Eye (tissue), 1 donor: ENCODE measurements around the gene MRGPRD.
A peak's percentile ranks its signal among the peaks of the same experiment; 100 is the strongest.
"Not testable (repeated sequence)": the region's sequence is repeated elsewhere in the genome, so short reads cannot be mapped to it uniquely, and the experiment has no call there.

ENCODE experiments used
- DNase-seq: peaks from one replicate; pipeline ENCODE4 v3.0.0-alpha.2; 2015

The MRGPRD gene

DNA sequence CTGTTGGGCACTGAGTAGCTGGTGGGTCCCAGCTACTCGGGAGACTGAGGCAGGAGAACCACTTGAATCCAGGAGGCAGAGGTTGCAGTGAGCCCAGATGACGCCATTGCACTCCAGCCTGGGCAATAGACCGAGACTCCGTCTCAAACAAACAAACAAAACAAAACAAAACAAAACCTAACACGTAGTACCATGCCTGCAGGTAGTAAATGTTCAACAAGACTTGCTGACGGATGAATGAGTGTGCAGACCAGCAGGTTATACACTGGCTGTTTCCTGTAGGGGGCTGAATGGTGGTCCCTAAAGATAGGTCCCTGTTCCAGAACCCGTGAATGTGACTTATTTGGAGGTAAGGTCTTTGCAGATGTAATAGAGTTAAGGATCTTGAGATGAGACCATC is 12.8 kb upstream of the MRGPRD start:
- no peak for DNase-seq

DNA sequence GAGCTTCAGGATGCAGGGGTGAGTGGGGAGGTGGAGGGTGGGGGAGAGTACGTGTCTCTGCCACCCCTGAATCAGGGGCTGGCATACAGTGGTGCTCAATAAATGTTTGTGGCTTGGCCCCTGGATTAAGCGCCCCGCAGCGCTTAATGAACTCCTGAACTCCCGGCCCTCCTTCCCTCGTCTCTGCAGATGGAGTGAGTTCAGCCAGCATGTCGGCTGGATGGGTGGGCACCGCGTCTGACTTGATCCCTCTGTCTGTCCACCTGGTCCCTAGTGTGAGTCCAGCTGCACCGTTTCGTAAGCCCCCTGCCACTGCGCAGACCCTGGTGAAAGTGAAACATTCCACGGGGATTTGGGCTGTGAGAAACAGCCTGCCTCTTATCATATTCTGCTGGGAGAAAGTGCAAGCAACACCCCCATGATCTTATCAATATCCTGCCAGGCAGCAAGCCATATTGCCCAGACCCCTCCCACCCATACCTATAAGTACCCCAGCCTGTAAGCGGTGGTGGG is 12.0 kb upstream of the MRGPRD start:
- DNase-seq: no peak

DNA sequence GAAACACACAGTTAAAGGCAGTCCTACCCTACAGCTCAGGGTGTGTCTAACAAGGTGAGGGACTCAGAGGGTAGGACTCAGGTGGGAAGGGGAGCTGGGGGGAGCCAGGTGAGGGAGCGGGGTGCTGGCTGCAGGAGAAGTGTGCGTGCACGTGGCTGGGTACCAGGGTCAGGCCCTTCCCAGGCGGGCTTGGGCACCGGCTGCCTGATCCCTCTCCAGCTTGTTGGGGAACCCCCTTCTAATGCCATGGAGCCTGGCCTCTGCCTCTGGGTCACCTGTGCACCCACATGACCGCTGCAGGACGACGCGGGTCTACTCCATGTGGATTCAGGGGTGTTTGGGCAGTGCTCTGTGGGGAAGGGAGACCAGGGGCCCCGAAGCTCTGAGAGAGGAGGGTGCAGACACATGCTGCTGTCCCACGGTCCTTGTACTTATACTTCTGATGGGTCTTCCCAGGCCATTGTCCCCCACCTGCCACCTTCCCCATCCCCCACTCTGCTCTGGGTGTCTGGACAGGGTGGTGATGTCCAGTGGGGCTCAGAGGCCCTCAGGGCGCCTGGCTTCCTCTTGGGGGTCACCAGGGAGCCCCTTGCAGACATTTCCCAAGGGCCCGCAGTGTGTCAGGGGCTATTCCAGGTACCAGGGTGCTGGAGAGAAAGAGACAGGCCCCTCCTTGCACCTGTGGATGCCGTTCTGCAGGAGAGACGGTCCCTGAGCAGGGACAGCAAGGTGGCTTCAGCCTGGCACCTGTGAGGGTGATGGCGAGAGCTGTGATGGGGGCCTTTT is 10.4 kb upstream of the MRGPRD start:
- DNase-seq: no peak

DNA sequence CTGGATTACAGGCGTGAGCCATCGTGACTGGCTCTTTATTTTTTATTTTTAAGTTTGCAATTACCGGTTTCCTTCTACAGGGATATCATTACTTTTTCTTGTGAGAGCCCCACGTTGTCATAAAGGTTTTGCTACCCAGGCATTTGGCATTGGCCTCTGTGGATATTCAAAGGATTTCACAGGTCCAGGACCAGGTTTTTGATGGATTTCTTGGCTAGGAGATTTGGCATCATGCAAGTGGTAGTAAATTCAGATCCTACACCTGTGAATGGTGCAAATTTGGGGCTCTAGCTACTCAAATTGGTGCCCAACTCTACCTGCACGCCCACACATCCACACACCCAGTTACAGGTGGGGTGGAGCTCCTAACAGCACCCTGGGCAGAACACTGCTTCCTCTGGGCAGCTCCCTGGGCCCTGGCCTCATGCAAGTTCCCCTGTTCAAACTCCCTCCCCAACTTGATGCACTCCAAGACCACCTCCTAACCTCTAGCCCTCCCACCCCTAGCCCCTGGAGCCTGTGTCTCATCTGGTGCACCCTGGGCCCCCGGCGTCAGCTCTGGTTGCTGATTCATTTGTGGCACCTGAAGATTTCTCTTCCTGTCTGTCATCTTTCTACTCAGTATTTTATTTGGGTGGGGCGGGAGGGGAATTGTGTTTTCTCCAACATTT is 9.3 kb upstream of the MRGPRD start:
- DNase-seq: no peak

DNA sequence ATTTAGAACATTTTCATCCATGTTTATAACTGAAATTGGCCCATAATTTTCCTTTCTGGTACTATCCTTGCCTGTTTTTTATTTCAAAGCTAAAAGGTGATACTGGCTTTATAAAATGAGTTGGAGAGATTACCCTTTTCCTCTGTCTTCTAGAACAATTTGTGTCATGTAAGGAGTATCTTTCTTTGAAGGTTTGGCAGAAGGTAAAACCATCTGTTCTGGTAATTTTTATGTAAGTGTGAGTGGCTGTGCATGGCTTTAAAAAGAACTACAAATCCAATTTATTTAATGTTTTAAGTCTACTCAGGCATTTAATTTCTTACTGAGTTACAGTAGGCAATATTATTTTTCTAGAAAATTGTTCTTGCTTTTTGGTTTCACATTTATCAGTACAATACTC is 7.7 kb upstream of the MRGPRD start:
- no peak for DNase-seq

DNA sequence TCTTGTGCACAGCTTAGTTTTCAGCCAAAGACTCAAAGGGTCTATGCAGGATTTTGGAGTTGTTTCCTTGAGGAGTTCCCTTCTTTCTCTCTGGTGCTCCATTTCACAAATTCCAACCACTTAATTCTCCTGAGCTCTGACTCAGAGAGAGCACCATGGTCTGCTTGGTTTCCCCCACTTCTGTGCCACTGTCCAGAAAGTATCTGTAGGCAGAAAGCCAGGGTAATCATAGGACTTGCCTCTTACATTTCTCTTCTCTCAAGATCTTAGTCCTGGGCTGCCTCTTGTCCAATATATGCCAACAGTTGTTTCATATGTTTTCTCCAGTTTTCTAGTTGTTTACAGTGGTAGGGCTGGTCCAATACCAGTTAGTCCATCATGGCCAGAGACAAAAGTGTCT is 6.4 kb upstream of the MRGPRD start:
- DNase-seq: no peak

DNA sequence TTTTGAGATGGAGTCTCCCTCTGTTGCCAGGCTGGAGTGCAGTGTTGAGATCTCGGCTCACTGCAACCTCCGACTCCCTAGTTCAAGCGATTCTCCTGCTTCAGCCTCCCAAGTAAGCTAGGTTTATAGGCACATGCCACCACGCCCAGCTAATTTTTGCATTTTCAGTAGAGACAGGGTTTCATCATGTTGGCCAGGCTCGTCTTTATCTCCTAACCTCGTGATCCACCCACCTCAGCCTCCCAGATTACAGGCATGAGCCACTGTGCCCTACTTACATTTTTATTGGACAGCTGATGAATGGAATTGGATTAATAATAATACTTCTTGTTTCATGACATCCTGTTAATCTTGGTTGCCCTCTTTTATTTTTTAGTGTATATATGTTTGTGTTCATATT is 3.0 kb upstream of the MRGPRD start:
- no peak for DNase-seq

DNA sequence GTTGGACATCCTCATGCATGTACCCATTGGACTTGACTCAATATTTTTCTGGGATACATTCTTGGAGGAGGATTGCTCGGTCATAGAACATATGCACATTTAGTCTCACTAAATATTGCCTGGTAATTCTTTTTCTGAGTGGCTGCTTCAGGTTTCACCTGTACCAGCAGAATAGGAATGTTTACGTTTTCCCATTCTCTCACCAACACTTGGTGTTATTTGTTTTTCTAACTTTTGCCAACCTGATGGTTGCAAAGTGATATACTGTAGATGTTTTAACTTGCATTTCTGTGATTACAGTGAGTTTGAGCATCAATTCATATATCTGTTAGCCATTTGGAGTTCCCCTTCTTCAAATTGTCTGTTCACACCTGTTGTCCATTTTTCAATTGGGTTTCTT is 1.3 kb upstream of the MRGPRD start:
- DNase-seq: no peak

DNA sequence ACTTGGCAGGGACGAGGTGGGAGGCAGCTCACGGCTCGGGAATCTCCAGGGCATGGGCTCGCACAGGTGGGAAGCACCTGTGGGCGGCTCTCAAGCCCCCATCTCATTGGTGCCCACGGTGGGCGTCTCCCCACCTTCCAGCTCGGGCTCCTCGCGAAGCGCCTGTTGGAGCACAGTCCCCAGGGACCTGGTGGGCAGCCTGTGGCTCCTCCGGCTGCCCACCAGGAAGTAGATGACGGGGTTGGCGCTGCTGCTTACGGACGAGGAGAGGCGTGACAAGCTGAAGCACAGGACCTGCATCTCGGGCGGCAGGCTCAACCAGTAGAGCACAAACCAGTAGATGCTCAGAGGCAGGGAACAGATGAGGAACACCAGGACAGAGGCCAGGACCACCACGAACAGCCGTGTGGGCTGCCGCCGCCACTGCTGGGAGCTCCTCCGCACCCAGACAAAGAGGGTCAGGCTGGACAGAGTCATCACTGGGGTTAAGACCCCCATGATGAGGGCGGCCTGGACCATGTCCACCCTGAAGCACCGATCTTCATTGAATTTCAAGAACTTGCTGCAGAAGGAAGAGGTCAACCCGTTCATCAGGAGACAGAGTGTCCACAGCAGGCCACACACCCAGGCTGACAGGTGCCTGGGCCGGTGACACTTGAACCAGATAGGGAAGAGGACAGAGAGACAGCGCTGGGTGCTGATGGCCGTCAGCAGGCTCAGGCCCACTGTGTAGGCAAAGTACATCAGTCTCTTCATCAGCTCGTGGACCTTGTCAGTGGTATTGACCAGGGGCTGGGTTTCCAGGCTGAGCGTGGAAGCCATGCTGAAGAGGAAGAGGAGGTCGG is 633 bp downstream of the MRGPRD start:
- DNase-seq: no peak

DNA sequence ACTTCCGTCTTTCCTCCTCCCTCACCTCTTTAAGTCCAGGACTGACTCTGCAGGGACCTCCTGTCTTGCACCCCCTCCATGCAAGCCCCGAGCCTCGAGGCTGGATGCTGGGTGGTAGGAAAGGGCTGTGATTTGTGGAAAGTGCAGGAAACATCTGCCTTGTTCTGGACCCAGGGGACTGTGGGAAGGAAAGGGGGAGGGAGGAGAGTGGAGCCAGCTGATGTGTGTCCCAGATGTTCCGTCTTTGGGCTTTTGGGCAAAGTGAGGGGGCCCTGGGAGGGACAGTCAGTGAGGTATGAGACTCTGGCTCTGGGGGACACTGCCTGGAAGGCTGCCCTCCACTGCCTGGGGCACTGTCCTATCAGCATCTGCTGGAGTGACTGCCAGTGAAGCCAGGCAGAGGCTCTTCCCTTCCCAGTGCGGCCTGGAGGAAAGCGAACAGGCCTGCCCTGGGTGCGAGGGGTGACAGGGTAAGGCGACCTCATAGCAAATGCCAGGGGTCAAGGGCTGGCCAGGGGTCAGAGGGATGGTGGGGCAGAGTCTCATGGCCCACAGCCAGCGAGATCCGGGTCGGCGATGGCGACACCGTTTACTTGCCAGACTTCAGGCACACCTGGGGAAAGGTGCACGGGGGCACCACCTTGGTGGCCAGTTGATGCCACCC is 1.7 kb downstream of the MRGPRD start:
- DNase-seq: peak; percentile 44

DNA sequence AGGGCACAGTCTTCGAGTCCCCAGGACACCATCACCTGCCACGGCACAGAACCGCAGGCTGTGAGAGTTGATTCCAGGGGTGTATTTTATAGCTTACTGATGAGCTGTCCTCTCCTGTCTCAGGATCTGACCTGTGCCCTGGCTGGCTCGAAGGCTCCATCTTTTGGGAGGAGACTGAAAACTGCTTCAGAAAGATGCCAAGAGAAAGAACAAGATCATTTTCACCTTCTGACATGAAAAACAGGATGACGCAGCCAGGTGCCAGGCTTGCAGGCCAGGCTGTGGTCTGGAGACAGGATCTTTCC is 2.2 kb downstream of the MRGPRD start:
- DNase-seq: no peak

DNA sequence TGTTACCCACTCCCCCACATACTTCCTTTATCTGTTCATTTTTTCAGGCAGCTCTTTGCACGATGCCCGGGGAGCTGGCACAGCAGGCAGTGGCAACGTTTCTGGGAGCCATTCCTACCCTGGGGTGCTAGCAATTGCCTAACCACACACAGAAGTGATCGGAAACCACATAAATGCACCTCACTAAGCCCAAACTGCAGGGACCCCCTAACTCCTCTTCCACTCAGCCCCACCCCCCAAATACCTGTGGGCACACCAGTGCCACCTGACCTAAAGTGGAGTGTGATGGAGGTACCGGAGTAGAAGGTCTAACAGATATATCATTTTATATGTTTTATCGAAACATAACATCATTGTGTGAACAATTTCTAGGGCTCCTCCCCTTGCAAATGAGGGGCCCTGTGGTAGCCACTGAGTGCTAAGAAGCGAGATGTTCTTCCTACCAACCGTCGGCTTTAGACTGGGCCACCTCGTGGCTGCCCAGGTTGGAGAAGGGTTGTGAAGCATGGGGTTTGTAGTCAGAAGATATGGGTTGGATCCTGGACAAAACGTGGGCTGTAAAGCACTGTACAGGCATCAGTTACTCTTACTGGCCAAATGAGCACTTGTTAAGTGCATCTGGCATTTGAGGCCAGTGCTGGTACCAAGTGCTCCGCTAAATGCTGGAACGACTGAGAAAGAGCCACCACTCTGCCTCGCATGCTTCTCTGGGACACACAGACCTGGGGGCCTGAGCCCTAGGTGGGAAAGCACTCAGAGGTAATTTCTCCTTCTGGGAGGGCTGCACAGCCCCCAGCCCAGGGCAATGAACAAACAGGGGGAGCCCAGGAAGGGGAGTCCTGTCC is 2.8 kb downstream of the MRGPRD start:
- no peak for DNase-seq

DNA sequence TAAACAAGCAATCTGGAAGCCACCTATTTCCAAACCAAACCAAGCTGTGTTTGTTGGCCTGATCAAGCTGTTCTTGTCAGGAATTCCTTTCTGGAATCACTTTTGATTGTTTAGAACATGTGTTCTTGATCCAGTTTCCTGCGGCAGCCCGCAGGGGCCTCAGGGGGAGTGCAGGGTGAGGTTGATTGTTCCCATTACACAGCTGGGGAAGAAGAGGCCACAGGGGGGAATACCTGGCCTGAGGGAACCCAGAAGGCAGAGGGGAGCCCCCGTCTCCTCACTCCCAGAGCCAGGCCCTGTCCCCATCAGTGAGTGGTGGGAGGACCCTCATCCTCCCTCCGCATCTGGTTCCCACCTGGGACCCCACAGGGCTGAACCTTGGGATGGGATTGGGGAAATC is 4.2 kb downstream of the MRGPRD start:
- peak; percentile 59 for DNase-seq

DNA sequence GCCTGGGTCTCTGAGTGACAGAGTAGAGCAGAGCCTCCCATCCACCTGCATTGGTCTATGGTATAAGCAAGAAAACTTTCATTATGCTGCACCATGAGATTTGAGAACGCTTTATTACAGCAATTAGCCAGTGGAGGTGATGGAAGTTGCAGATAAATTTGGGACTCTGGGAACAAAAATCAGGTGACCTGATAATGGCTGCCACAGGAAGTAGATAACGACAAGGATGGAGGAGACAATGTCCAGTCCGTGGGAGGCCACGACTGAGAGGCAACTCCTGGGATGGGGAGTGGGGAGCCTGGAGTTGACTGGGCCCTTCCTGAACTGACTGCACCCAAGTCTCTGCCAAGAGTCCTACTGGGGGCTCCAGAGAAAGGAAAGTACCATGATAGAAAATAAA is 4.7 kb downstream of the MRGPRD start:
- DNase-seq: no peak

DNA sequence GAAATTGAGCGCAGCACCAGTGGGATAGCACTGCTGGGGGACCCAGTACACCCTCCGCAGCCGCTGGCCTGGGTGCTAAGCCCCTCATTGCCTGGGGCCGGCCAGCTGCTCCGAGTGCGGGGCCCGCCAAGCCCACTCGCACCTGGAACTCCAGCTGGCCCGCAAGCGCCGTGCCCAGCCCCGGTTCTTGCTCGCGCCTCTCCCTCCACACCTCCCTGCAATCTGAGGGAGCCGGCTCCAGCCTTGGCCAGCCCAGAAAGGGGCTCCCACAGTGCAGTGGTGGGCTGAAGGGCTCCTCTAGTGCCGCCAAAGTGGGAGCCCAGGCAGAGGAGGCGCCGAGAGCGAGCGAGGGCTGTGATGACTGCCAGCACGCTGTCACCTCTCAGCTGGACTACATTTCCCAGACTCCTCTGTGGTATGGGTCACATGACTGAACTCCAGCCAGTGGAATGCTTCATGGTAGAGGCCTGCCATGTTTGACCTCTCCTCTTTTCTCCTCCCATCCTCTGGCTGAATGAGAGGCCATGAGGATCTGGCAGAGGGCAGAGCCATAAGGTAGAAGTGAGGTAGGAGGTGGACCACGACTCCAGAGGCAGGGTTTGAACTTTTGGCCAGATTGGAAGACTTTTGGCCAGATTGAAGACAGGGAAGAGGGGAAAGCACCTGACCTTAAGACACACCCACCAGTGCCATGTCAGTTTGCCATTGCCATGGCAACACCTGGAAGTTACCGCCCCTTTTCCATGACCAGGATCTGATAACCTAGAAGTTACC is 6.2 kb downstream of the MRGPRD start:
- DNase-seq: no peak

DNA sequence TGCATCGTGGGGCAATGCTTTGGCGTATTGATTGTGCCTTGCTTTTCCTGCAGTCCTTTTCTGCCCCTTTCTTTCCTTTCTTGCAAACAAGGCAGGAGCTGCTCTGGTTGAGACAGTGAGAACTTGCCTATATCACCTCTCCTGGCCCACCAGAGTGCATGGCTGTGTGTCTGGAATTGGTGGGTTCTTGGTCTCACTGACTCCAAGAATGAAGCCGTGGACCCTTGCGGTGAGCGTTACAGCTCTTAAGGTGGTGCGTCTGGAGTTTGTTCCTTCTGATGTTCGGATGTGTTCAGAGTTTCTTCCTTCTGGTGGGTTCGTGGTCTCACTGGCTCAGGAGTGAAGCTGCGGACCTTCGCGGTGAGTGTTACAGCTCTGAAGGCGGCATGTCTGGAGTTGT is 7.1 kb downstream of the MRGPRD start:
- DNase-seq: not testable (repeated sequence)

DNA sequence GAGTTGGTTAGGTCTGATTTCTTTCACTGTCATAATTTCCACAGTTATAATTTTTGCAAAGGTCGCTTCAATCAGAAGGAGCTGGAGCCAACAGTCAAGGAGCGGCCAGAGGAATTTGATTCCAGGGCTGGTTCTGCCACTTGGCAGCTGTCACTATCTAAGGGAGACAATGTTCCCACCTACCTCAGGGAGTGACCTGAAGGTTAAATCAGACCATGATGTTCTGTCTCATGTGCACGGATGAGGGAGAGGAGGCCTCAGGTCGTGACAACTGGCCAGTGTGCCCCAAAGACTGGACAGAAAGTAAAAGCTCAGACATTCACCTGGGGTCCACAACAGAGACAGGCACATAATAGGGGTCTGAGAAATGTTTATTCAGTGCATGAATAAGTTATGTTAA is 7.6 kb downstream of the MRGPRD start:
- no peak for DNase-seq

DNA sequence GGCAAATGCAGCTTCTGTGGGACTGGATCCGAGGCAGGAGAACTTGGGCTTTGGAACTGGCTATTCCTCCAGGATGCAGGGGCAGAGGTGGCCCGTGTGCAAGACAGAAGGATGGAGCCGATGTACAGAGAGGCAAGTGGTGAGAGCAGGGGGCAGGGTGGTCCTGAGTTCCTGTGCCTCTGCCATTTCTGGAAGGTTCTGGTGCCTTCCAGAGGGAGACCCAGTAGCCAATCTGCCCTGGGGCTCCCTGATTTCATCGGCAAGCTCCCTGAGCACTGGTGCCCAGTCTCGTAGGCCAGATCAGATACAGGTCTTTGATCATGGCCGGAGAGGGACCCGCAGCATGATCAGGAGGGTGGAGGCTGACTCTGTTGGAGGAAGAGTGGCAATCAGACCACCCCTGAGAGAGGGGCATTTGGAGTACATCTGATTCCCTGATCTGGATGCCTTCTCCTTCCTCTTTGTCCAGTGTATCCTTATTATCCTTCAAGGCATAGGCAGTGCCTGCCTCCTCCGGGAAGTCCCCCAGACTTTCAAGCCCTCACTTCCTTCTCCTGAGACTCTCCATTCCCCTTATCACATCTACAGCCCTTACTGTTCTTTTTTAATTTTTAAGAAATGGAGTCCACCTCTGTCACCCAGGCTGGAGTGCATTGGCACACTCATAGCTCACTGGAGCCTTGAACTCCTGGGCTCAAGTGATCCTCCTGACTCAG is 9.7 kb downstream of the MRGPRD start:
- DNase-seq: no peak

DNA sequence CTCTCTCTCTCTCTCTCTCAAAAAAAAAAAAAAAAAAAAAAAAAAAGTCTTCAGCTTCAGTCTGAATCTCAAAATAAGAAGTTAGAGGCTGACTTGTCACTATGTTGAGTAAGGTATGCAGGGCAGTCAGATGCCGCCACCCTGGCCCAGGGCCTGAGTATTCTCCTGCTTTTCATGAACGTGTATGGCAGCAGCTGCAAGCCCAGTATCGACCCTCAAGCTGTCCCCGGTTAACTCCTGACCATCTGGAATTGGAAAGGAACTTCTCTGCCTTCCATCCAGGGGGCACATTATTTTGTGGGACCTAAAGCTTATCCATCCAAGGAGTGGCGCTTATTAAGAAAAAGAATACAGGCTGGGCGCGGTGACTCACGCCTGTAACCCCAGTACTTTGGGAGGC is 11.4 kb downstream of the MRGPRD start:
- DNase-seq: no peak
